GM19025 (cell line): ENCODE results near the gene THEM5.

Source experiments
- ATAC-seq: cut with Tn5 transposase; IDR thresholded peaks from one replicate; pipeline ENCODE4 v1.9.1; 2021; ENCODE audit warnings: mild to moderate bottlenecking, low read depth, moderate library complexity; ENCODE audit not compliant: unreplicated experiment

The THEM5 gene

GRCh38 chr1:151841141-151841540, 12.4 kb downstream of the THEM5 start:
- ATAC-seq, result no peak

GRCh38 chr1:151840421-151840820, 13.1 kb downstream of the THEM5 start:
- no peak for ATAC-seq

- no peak for ATAC-seq
Observed at GRCh38 chr1:151839457-151840403, 13.8 kb downstream of the THEM5 start, which contains the start of gene C2CD4D. C2CD4D (minus strand) TSS chr1:151839820; CDS start chr1:151838989, 831 bp downstream.

- ATAC-seq, result no peak
Observed at GRCh38 chr1:151839082-151839412, 14.5 kb downstream of the THEM5 start.

GRCh38 chr1:151838222-151839081, 15.1 kb downstream of the THEM5 start:
- ATAC-seq, result peak; percentile 28

- ATAC-seq, result no peak
Observed at GRCh38 chr1:151837884-151838221, 15.7 kb downstream of the THEM5 start.

- no peak for ATAC-seq
Observed at GRCh38 chr1:151837197-151837596, 16.3 kb downstream of the THEM5 start.

GRCh38 chr1:151835596-151835995, 17.9 kb downstream of the THEM5 start:
- no peak for ATAC-seq

GRCh38 chr1:151834239-151834638, 19.3 kb downstream of the THEM5 start:
- ATAC-seq, result no peak

GRCh38 chr1:151833172-151833900, 20.2 kb downstream of the THEM5 start:
- no peak for ATAC-seq

GRCh38 chr1:151832318-151832980, 21.1 kb downstream of the THEM5 start:
- no peak for ATAC-seq

GRCh38 chr1:151831605-151832004, 21.9 kb downstream of the THEM5 start, which contains the start of gene RORC:
RORC (minus strand) TSS chr1:151831802; CDS start chr1:151831764, 38 bp downstream.
- ATAC-seq, result no peak

- no peak for ATAC-seq
Observed at GRCh38 chr1:151831256-151831591, 22.3 kb downstream of the THEM5 start.

GRCh38 chr1:151830055-151830454, 23.5 kb downstream of the THEM5 start:
- ATAC-seq, result no peak

- ATAC-seq, result no peak
Observed at GRCh38 chr1:151829352-151830046, 24.0 kb downstream of the THEM5 start.

- ATAC-seq, result no peak
Observed at GRCh38 chr1:151828921-151829320, 24.6 kb downstream of the THEM5 start.

GRCh38 chr1:151827853-151828252, 25.7 kb downstream of the THEM5 start:
- no peak for ATAC-seq

GRCh38 chr1:151825751-151826660, 27.5 kb downstream of the THEM5 start:
- ATAC-seq, result no peak

- ATAC-seq, result no peak
Observed at GRCh38 chr1:151825204-151825603, 28.3 kb downstream of the THEM5 start.
